GM18520 (cell line): Measurements from ENCODE around the gene ELN.

ENCODE experiments used
- ATAC-seq: cut with Tn5 transposase; IDR thresholded peaks from one replicate; pipeline ENCODE4 v1.9.1; 2021; ENCODE audit not compliant: unreplicated experiment

ELN gene

DNA sequence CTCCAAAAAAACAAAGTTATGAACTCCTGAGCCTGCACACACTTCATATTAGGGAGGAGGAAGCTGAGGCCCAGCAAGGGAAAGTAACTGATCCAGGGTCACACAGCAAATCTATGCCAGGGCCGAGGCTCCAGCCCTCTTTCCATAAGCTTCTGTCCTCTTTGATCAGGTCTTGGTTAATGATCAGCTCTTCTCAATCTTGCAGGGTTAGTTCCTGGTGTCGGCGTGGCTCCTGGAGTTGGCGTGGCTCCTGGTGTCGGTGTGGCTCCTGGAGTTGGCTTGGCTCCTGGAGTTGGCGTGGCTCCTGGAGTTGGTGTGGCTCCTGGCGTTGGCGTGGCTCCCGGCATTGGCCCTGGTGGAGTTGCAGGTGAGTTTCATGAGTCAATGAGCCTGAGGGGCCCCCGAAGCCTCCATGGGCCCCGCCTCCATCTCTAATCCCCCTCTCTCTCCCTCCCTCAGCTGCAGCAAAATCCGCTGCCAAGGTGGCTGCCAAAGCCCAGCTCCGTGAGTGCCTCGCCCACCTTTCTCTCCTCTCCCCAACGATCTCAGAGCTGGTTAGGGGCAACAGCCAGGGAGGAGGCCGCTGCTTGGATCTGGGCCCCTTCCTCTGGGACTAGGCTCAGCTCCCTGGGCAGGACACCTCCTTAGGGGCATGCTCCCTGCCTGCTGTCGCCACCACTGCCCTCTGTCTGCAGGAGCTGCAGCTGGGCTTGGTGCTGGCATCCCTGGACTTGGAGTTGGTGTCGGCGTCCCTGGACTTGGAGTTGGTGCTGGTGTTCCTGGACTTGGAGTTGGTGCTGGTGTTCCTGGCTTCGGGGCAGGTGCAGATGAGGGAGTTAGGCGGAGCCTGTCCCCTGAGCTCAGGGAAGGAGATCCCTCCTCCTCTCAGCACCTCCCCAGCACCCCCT, 32.0 kb downstream of the ELN start:
- no peak for ATAC-seq

DNA sequence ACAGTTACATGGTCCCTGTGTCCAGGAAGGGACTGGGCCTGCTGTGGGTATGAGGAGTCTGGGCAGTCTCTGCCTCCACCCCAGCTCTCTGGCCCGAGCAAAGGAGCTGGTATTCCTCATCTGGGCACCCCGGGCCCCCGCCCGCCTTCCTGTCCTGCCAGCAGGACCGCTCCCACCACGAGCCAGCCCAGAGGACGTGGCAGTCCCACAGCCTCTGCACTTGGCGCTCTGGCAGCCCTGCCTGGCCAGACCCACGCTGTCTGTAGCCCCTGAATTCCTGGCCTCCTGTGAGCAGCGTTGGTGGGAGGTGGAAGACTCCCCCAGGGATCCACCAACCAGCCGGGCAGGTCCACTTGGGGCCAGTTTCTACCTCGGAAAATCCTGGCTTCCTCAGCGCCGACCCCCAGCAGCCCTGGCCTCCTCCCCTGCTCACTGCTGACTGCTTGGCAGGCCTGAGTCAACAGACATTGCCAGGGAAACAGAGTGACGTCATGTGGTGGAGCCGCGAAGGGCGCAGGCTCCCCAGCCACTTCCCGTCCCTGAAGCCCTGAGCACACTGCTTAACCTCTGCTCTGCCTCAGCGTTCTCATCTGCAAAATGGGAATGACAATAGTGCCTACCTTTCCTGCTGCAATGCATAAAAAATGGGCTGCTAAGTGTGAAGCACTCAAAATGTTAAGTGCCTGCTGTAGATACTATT, 34.0 kb downstream of the ELN start:
- peak; percentile 95 for ATAC-seq

DNA sequence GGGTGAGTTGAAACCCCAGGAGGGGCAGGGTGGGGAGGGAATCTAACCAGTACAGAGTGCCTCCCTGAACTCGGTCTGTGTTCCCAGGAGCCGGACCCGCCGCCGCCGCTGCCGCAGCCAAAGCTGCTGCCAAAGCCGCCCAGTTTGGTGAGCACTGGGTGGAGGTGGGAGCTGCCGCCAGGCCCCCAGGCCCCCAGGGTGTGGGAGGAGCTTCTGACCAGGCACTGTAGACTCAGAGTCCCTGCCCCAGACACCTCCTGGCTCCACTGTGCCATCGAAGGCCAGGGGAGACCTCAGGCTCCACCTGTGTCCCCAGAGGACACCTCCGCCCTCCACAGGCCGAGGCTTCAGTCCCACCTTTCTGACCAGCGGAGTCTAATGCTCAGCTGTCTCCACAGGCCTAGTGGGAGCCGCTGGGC, 35.3 kb downstream of the ELN start:
- no peak for ATAC-seq

DNA sequence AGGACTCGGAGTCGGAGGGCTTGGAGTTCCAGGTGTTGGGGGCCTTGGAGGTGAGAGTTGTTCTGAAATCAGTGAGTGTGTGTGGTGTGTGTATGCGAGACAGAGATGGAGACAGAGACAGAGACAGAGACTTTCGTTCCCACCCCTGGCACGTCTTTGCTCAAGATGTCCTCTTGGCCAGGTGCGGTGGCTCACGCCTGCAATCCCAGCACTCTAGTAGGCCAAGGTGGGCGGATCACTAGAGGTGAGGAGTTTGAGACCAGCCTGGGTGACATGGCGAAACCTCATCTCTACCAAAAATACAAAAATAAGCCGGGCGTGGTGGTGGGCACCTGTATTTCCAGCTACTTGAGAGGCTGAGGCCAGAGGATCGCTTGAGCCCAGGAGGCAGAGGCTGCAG, 35.7 kb downstream of the ELN start:
- no peak for ATAC-seq

DNA sequence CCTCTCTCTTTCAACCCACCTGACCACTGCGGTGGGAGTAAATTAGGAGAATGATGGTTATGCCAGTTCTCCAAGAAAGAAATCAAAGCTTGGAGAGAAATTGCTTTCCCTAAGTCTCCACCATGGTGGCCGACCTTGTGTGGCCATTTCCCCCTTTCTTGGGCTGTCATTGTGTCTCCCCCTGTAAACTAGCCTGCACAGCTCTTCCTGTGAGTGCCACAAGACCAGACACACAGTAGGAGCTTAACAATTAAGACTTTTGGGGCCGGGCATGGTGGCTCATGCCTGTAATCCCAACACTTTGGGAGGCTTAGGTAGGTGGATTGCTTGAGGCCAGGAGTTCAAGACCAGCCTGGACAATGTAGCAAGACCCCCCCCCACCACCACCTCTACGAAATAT, 36.7 kb downstream of the ELN start:
- no peak for ATAC-seq

DNA sequence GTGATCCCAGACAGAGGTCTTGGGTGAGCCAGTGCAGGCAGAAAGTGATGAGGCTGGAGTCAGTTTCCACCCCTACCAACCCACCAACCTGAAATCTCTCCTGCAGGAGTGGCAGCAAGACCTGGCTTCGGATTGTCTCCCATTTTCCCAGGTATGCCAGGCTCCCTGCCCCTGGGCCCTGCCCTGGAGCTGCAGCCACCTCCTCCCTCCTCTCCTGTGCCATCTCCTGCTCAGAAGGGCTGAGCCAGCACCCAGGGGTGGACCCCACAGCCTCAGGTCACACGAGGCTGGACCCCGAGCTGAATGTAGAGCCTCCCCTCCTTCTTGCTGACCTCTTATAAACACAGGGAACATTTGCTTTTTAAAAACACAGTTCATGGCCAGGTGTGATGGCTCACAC, 38.7 kb downstream of the ELN start:
- no peak for ATAC-seq

DNA sequence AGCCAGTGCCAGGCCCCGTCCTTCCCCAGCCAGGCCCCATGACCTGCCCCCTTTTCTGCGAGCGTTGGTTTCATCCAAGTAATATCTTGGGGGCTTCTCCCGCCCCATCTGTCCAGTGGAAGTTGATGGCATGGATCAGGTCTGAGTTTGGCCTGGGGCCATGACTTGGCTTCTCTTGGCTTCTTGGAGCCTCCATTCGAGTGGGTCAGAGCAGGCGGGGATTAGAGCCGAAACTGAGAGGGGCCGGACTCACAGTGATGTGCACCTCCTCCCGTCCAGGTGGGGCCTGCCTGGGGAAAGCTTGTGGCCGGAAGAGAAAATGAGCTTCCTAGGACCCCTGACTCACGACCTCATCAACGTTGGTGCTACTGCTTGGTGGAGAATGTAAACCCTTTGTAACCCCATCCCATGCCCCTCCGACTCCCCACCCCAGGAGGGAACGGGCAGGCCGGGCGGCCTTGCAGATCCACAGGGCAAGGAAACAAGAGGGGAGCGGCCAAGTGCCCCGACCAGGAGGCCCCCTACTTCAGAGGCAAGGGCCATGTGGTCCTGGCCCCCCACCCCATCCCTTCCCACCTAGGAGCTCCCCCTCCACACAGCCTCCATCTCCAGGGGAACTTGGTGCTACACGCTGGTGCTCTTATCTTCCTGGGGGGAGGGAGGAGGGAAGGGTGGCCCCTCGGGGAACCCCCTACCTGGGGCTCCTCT, 40.6 kb downstream of the ELN start:
- no peak for ATAC-seq

DNA sequence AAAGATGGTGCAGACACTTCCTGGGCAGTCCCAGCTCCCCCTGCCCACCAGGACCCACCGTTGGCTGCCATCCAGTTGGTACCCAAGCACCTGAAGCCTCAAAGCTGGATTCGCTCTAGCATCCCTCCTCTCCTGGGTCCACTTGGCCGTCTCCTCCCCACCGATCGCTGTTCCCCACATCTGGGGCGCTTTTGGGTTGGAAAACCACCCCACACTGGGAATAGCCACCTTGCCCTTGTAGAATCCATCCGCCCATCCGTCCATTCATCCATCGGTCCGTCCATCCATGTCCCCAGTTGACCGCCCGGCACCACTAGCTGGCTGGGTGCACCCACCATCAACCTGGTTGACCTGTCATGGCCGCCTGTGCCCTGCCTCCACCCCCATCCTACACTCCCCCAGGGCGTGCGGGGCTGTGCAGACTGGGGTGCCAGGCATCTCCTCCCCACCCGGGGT, 41.1 kb downstream of the ELN start:
- no peak for ATAC-seq

DNA sequence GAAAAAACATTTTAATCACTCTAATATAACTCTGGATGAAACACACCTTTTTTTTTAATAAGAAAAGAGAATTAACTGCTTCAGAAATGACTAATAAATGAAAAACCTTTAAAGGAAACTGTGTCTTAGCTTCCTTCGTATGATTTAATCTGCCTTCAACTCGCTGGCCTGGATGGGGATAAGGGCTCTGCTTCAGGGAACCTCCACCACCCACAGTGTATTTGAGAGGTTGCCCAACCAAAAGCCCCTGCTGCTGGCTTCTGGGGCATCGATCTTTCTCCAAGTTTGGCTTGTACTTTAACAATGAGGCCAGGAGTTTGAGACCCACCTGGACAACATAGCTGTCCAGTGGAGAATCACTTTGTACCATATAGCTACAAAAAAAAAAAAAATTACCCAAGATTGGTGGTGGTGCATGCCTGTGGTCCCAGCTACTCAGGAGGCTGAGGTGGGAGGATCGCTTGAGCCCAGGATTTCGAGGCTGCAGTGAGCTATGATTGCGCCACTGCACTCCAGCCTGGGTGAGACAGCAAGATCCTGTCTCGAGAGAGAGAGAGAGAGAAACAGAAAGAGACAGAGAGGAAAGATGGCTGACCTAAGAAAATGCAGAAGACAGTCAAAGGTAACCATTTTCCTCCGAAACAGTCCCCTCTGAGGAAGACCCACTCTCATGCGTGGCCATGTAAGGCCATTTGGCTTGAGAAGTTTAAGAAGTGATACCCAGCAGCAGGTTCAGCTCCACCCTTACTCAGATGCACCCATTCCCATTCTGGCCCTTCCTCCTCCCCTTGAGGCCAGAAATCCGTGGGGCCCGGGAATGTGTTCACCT, 42.0 kb downstream of the ELN start:
- no peak for ATAC-seq

DNA sequence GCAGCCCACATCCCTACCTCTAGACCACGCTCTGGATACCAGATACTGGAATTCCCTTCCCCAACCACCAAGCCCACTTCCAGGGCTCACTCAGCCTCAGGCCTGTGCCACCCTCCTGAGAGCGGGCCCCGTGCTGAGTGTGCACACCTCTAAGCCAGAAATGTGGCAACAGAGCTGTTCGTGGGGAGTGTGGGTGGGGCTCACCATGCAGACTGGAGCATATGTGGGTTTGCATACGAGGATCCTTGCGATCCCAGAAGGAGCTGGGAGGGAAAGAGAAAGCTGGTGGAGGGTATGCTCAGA, 42.6 kb downstream of the ELN start:
- ATAC-seq = no peak

DNA sequence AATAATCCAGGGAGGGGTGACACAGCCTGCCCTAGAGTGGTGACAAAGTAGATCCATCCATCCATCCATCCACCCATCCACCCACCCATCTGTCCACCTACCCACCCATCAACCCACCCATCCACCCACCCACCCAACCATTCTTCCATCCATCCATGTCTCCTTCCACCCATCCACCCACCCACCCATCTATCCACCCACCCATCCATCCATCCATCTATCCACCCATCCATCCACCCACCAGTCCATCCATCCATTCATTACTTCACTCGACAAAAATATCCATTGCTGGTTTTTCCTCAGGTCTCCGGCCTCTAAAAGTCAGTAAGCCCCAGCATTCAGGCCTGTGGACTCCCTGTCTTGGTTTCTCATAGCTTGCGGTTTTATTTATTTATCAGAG, 43.1 kb downstream of the ELN start:
- no peak for ATAC-seq

DNA sequence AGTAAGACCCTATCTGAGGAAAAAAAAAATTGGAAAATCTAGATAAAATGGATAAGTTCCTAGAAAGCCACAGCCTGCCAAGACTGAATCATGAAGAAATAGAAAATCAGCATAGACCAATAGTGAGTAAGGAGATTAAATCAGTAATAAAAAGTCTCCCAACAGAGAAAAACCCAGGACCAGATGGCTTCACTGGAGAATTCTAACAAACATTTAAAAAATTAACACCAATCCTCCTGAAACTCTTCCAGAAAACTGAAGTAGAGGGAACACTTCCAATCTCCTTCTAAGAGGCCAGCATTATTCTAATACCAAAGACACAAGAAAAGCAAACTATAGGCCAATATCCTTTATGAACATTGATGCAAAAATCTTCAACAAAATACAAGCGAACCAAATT, 46.8 kb downstream of the ELN start:
- no peak for ATAC-seq

DNA sequence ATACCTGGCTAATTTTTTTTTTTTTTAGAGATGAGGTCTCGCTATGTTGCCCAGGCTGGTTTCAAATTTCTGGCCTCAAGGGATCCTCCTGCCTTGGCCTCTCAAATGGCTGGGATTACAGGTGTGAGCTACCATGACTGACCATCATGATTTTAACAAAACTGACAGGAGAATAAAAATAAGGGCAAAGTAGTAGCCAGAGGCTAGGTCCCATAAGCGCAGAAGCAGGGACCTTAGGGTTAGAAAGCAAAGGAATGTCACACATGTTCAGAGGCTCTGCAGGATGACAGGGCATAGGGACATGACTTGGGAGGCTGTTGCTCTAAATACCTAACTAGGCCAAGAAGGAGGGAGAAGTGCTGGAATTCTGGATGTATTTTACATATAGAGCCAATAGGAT, 50.5 kb downstream of the ELN start:
- ATAC-seq = no peak

DNA sequence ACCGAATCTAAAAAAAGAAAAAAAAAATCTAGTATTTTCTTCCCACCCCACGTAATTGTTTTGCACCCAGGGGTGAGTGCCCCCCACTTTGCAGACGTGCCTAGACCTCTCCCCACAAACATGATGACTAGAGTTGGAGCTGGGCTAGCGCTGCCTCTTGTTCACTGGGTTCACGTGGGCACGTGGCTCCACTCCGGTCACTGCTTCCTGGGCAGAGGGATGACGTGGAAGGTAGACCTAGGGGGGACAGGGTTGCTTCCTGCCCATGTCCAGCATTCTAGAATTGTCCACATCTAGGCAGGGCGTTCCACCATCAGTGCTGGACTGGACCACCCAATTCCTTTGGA, 54.8 kb downstream of the ELN start:
- ATAC-seq = no peak

DNA sequence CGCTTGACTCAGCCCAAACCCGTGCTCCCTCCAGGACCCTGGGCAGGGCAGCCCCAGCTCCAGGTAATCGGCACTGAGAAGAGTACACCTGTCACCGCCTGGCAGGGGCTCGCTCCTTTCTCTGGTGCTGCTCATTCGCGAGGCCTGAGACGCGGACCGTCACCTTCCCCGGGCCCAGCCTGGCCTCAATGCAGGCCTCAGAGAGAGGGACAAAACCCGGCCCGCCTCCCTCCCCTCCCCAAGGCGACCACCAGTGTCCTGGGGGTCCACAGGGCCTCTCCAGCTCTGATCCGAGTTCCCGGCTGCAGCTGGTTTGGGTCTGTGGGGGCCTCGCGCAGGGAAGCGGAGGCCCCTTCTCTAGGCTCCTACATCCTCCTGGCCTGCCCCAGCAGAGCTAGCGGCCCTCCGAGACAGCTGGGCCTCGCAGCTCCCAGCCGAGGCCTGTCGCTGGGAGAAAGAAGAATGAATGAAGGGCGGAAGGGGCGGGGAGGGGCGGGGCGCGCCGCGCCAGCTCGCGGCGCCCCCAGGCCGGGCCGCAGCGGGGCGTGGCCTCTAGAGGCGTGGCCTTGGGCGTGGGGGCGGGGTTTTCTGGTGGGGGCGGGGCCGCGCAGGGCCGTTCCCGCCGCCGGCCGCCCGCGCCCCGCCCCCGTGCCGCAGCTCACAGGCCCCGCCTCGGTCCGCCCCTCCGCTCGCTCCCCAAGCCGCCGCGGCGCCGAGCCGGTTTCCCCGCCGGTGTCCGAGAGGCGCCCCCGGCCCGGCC, 55.3 kb downstream of the ELN start, which contains the start of gene LIMK1:
Gene LIMK1 (plus strand): TSS at position 688 of the 760 bp plus-strand sequence. CDS start 187 bp downstream, outside the sequence.
- ATAC-seq = peak; percentile 68

DNA sequence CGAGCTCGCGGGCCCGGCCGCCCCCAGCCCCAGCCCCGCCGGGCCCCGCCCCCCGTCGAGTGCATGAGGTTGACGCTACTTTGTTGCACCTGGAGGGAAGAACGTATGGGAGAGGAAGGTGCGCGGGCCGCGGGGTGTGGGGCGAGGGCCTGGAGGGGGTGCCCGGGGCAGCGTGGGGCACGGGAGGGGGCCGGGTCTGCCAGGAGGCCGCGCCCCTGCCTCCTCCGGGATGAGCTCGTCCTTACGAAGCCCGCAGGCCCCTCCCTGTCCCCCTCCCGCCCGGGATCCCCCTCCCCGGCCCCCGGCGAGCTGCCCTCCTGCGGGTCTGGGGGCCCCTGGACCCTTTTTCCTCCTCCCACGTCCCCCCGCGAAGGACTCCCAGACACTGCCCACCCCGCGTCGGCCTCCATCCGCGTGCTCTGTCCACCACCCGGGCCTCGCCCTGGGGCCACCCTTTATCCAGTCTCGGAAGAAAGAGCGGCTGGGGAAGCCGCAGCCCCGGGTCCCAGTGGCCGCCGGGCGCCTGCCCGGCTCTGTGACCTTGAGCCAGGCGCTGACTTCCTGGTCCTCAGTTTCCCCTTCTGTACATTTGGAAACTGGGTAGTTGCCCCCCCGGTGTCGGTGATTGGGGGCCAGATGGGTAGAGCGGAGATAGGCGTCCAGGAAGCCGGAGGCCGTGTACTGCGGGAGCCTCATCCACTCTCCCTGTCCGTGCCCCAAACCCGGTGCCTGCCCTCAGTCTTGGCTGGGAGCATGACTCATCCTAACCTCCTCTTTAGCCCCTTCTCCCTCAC, 56.2 kb downstream of the ELN start:
- ATAC-seq = peak; percentile 30

DNA sequence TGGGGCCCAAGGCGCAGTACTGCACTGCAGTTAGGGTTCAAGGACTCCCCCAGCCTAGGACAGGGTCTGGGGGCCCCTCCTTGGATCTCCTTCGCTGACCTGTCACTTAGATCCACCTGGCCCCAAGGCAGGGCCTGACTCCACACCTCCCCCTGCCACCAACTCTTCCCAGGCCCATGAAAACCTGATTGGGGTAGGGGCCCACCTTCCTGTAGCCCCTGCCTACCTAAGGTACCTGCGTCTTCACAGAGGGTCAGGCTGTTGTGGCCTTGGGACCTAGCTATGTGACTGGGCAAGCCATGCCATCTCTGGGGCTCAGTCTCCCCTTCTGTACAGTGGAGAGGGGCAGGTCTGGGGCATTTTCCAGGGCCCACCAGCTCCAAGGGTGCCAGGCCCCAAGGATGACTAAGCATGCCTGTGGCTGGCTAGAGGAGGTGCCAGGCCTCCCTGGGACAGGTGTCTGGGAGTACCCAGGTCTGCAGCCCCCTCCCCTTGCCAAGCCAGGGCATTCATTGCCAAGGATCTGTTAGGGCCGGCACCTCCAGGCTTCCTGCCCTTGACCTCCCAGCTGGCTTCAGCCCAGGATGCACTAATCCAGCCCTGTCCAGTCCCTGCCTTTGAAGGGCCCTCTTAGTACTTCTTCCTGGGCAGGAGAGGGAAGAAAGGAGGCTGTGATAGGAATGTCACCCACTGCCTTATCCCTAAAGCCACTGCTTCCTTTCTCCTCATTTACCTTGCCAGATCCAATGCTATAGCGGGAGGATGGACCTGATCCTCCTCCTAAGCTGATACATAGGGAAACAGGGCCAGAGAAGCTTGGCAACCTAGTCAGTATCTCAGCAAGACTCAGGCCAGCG, 57.0 kb downstream of the ELN start:
- ATAC-seq = no peak

DNA sequence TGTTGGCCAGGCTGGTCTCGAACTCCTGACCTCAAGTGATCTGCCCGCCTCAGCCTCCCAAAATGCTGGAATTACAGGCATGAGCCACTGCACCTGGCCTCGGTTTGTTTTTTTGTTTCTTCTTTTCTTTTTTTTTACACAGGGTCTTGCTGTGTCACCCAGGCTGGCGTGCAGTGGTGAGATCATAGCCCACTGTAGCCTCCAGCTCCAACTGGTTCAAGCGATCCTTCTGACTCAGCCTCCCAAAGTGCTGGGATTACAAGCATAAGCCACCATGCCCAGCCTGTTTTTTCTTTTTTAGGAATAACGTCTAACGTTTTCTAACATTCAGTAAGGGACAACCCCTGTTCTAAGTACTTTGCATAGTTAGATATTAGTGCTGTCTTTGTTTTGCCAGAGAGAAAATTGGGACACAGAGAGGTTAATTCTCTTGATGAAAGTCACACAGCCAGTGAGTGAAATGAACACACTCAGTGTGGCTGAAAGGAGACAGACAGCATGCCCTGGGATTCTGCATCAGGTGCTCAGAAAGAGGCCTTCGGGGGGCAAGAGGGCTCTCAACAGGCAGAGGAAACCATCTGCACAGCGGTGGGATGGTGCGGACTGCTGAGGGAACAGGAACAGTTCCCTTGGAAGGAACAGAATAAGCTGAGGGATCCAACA, 59.9 kb downstream of the ELN start:
- ATAC-seq = no peak
